H1 (cell line): ENCODE results near the gene AK8. TPM values are rescaled to one million over a fixed set of nuclear protein-coding genes. Genes with fewer than 3 reads are reported as not detected.

Experiments used
- CTCF ChIA-PET: fragments of 300-600 bp; sonication (Branson Sonifier 250); formaldehyde crosslinking; loops from one replicate; lab custom pipeline; 2021; ENCODE audit not compliant: partially characterized antibody; lab: Charles Lee
- POLR2A ChIA-PET: fragments of 300-600 bp; sonication (Branson Sonifier 250); formaldehyde crosslinking; loops from one replicate; lab custom pipeline; 2021; ENCODE audit warnings: inconsistent platforms; ENCODE audit not compliant: partially characterized antibody; lab: Charles Lee
- DNase-seq, 2 experiments: peaks; one replicate each; pipeline versions ENCODE4 v3.0.0 to v3.0.0-alpha.2; 2010 to 2022; ENCODE audit warnings: low spot score in 2 of 2, low read depth in 1 of 2, mixed read lengths in 1 of 2
- FAIRE-seq: peaks from 2 replicates; lab custom pipeline; 2011; peaks lifted over from hg19 to GRCh38; lab: Jason Lieb, UNC
- H2AFZ ChIP-seq: 2 replicates; pipeline ENCODE4 v1.8.1; 2012; ENCODE audit warnings: low read length, inconsistent platforms
- H2AK5ac ChIP-seq: 2 replicates; pipeline ENCODE4 v1.6.1; 2013; ENCODE audit warnings: low read depth, low read length
- H2BK120ac ChIP-seq: replicated peaks from 2 replicates; pipeline ENCODE3; 2013; ENCODE audit warnings: low read depth, low read length, inconsistent platforms
- H2BK12ac ChIP-seq: 2 replicates; pipeline ENCODE4 v1.6.1; 2013; ENCODE audit warnings: low read depth, low read length
- H2BK15ac ChIP-seq: 2 replicates; pipeline ENCODE4 v1.6.1; 2013; ENCODE audit warnings: low read length
- H2BK20ac ChIP-seq: 2 replicates; pipeline ENCODE4 v1.6.1; 2013; ENCODE audit warnings: low read length
- H2BK5ac ChIP-seq: 2 replicates; pipeline ENCODE4 v1.6.1; 2013; ENCODE audit warnings: low read depth, low read length
- H3K14ac ChIP-seq: 2 replicates; pipeline ENCODE4 v1.6.1; 2013; ENCODE audit warnings: inconsistent platforms; ENCODE audit not compliant: insufficient read length
- H3K18ac ChIP-seq: 2 replicates; pipeline ENCODE4 v1.6.1; 2013; ENCODE audit warnings: low read length; ENCODE audit errors: extremely low read depth
- H3K23ac ChIP-seq: 2 replicates; pipeline ENCODE4 v1.6.1; 2013; ENCODE audit warnings: inconsistent platforms; ENCODE audit not compliant: insufficient read length
- H3K23me2 ChIP-seq: 2 replicates; pipeline ENCODE4 v1.6.1; 2013; ENCODE audit warnings: low read depth, low read length
- H3K27ac ChIP-seq: 2 replicates; pipeline ENCODE4 v1.6.1; 2011; ENCODE audit warnings: low read depth, low read length, inconsistent platforms
- H3K27me3 ChIP-seq, 4 experiments: replicated peaks in 1 of 4; 1 replicate in 1 of 4; 2 replicates in 3 of 4; pipeline versions ENCODE4 v1.6.1 to v1.8.1; 2011 to 2013; ENCODE audit warnings: low read length in 3 of 4, mild to moderate bottlenecking in 3 of 4, inconsistent platforms in 2 of 4, mixed read lengths in 2 of 4, moderate library complexity in 1 of 4; ENCODE audit not compliant: control insufficient read depth in 3 of 4, insufficient read depth in 3 of 4; ENCODE audit errors: extremely low read depth in 1 of 4
- H3K36me3 ChIP-seq, 4 experiments: 2 replicates each; pipeline versions ENCODE4 v1.6.1 to v1.8.1; 2011 to 2013; ENCODE audit warnings: mild to moderate bottlenecking in 4 of 4, low read length in 3 of 4, moderate library complexity in 2 of 4, control low read depth in 1 of 4, inconsistent platforms in 1 of 4; ENCODE audit not compliant: insufficient read depth in 4 of 4, control insufficient read depth in 2 of 4
- H3K4ac ChIP-seq: replicated peaks from 2 replicates; pipeline ENCODE3; 2013; ENCODE audit warnings: low read length, low read depth, mixed read lengths, inconsistent platforms; ENCODE audit not compliant: insufficient read length
- H3K4me1 ChIP-seq, 4 experiments: replicated peaks in 1 of 4; 1 replicate in 1 of 4; 2 replicates in 3 of 4; pipeline versions ENCODE4 v1.6.1 to v1.8.1; 2011 to 2013; ENCODE audit warnings: low read length in 3 of 4, inconsistent platforms in 2 of 4, mixed read lengths in 1 of 4; ENCODE audit not compliant: insufficient read depth in 4 of 4, control insufficient read depth in 3 of 4
- H3K4me2 ChIP-seq, 2 experiments: 2 replicates each; pipeline versions ENCODE4 v1.6.1 to v1.8.1; 2011 to 2013; ENCODE audit warnings: low read depth in 2 of 2, low read length in 2 of 2, control low read depth in 1 of 2, inconsistent platforms in 1 of 2, mild to moderate bottlenecking in 1 of 2; ENCODE audit not compliant: insufficient read depth in 1 of 2
- H3K4me3 ChIP-seq, 4 experiments: fragments of 200-600, 300-600 bp in 1 of 4; sonication (generic), shearing (Covaris generic), sonication (Bioruptor Twin) in 1 of 4; 2 replicates each; pipeline versions ENCODE4 v1.5.1 to v1.8.1; 2011 to 2016; ENCODE audit warnings: low read length in 4 of 4, low read depth in 3 of 4, control low read depth in 2 of 4, inconsistent platforms in 2 of 4, mild to moderate bottlenecking in 2 of 4, mixed read lengths in 1 of 4, moderate library complexity in 1 of 4; ENCODE audit not compliant: insufficient read depth in 2 of 4; ENCODE audit errors: extremely low read depth in 1 of 4
- H3K56ac ChIP-seq: replicated peaks from 2 replicates; pipeline ENCODE3; 2013; ENCODE audit warnings: low read depth, mild to moderate bottlenecking, mixed read lengths, low read length, inconsistent platforms; ENCODE audit not compliant: insufficient read length
- H3K79me1 ChIP-seq: 2 replicates; pipeline ENCODE4 v1.6.1; 2013; ENCODE audit warnings: low read depth, low read length, control low read depth
- H3K79me2 ChIP-seq, 2 experiments: 2 replicates each; pipeline versions ENCODE4 v1.6.1 to v1.8.1; 2012 to 2013; ENCODE audit warnings: low read length in 2 of 2, mild to moderate bottlenecking in 2 of 2, inconsistent platforms in 1 of 2; ENCODE audit not compliant: insufficient read depth in 2 of 2, control insufficient read depth in 1 of 2
- H3K9ac ChIP-seq, 4 experiments: replicated peaks in 1 of 4; 1 replicate in 1 of 4; 2 replicates in 3 of 4; pipeline versions ENCODE4 v1.6.1 to v1.8.1; 2011 to 2013; ENCODE audit warnings: low read depth in 3 of 4, low read length in 3 of 4, control low read depth in 2 of 4, mild to moderate bottlenecking in 2 of 4, moderate library complexity in 2 of 4, inconsistent platforms in 1 of 4; ENCODE audit errors: extremely low read depth in 1 of 4
- H3K9me3 ChIP-seq, 2 experiments: 2 replicates each; pipeline versions ENCODE4 v1.6.1 to v1.8.1; 2012 to 2013; ENCODE audit warnings: mild to moderate bottlenecking in 2 of 2, moderate library complexity in 2 of 2, control low read depth in 1 of 2, inconsistent platforms in 1 of 2, low read depth in 1 of 2, low read length in 1 of 2, mixed read lengths in 1 of 2; ENCODE audit not compliant: insufficient read depth in 2 of 2
- H4K20me1 ChIP-seq, 2 experiments: replicated peaks in 1 of 2; 2 replicates each; pipeline versions ENCODE3 to v1.8.1; 2011 to 2013; ENCODE audit warnings: inconsistent platforms in 2 of 2, low read length in 2 of 2, mild to moderate bottlenecking in 1 of 2; ENCODE audit not compliant: insufficient read depth in 2 of 2, control insufficient read depth in 1 of 2
- H4K5ac ChIP-seq: 2 replicates; pipeline ENCODE4 v1.6.1; 2013; ENCODE audit warnings: low read length, low read depth, mixed read lengths, inconsistent platforms; ENCODE audit not compliant: insufficient read length
- H4K8ac ChIP-seq: 2 replicates; pipeline ENCODE4 v1.8.0; 2013; ENCODE audit warnings: mild to moderate bottlenecking, moderate library complexity, low read length, inconsistent platforms; ENCODE audit not compliant: insufficient read depth; ENCODE audit errors: extremely low read depth
- H4K91ac ChIP-seq: replicated peaks from 2 replicates; pipeline ENCODE3; 2013; ENCODE audit warnings: low read length, mixed read lengths, inconsistent platforms; ENCODE audit not compliant: insufficient read length
- EGR1 ChIP-seq: IDR thresholded peaks from 2 replicates; pipeline ENCODE4 v1.6.1; 2011; ENCODE audit warnings: low read depth, low read length, borderline replicate concordance
- EZH2 ChIP-seq: fragments of 200-600 bp; sonication (generic); IDR thresholded peaks from 2 replicates; pipeline ENCODE4 v1.7.1; 2012; ENCODE audit warnings: low read depth, mild to moderate bottlenecking, moderate library complexity, low read length, inconsistent platforms; ENCODE audit not compliant: severe bottlenecking
- TAF1 ChIP-seq: IDR thresholded peaks from 2 replicates; pipeline ENCODE4 v1.6.1; 2011; ENCODE audit warnings: mild to moderate bottlenecking, low read depth, low read length
- YY1 ChIP-seq: IDR thresholded peaks from 2 replicates; pipeline ENCODE4 v1.6.1; 2011; ENCODE audit warnings: low read depth, mild to moderate bottlenecking, low read length
- WGBS, 2 experiments: shearing (Covaris generic) in 1 of 2; methylation state at CpG; one replicate each; pipeline versions ENCODE4 v1.1.6 to v1.1.7; 2013 to 2015; ENCODE audit warnings: low lambda C conversion rate in 2 of 2, mixed read lengths in 2 of 2, inconsistent platforms in 1 of 2, low coverage in 1 of 2, missing lambda C conversion rate in 1 of 2; ENCODE audit not compliant: insufficient replicate concordance in 2 of 2, insufficient coverage in 1 of 2, insufficient read length in 1 of 2; ENCODE audit errors: extremely low coverage in 1 of 2, missing lambda C conversion rate in 1 of 2; 5-methylcytosine and 5-hydroxymethylcytosine counted together
- polyA plus RNA-seq, 7 experiments: library from polyadenylated mRNA; depleted of rRNA in 3 of 7; stranded (reverse) in 5 of 7; unstranded in 2 of 7; fragments of >200 nt in 5 of 7; fragments of 200-250 nt in 2 of 7; gene quantifications; 1 replicate in 5 of 7; 2 replicates in 1 of 7; 4 replicates in 1 of 7; pipeline versions ENCODE4 v1.2.1 to v1.2.3, GENCODE V29; 2011 to 2013; ENCODE audit warnings: missing spikeins in 2 of 7, mixed read lengths in 2 of 7
- total RNA-seq: library from RNA; stranded (reverse); fragmentation: NEBNext Ultra II Directional; extraction: Animal tissue kit (Norgen Biotek cat#: 25700); gene quantifications from 2 replicates; pipeline ENCODE4 v1.2.1, GENCODE V29; 2021
- TF ChIP-seq, protein P1 (sequence below): IDR thresholded peaks from 2 replicates; pipeline ENCODE4 v1.6.1; 2012; ENCODE audit warnings: inconsistent platforms

The AK8 gene
- total and polyA plus RNA-seq, 2 of the 8 experiments (the other 6 are each of a cell fraction or from before 2014, with no cell fraction given): 0.35 to 0.48 TPM

DNA sequence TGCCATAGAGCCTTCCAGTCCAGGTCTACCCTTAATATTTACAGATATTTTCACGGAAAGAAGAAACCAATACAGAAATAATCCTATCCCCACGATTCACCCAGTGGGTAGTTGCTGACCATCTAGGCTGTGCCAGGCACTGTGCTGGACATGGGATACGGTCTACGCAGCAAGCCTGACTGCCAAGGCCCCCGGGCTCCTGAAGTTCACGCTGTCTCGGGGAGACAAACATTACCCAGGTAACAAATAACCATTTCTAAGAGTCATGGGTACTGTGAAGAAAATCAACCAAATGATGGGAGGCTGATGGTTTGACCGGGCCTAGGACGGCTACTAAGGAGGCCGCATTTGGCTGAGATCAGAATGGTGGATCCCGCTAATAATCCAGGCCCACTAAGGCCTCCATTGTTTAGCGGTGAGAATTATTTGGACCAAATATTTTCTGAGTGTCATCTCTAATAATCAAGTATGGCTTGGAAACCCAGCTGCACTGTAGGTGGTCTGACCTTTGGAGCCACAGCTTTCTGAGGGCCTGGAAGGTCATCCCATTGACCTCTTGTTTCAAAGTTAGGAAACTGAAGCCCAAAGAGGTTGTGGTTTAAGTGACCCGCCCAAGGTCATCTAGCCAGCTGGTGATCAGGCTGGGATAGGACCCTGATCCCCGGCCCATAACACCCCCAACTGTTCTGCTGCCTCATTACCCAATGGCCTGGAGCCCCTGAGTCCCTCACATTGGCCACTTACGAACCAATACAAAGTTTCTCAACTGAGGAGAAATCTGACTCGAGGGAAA is 82.4 kb downstream of the AK8 start:
- TF ChIP-seq TAF1 (no peak), EZH2 (no peak), EGR1 (no peak), YY1 (no peak)
- TF ChIP-seq, protein P1, sequence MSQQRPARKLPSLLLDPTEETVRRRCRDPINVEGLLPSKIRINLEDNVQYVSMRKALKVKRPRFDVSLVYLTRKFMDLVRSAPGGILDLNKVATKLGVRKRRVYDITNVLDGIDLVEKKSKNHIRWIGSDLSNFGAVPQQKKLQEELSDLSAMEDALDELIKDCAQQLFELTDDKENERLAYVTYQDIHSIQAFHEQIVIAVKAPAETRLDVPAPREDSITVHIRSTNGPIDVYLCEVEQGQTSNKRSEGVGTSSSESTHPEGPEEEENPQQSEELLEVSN: no peak
- Histone ChIP-seq H3K18ac (no peak overlapping the region), H3K9me3 (no peaks in the 10 kb centered on the region; a peak in 1 of 4 replicates), H4K20me1 (peaks cover 0 to 4% of the 10 kb centered on the region in 2 experiments), H2BK20ac (no peak overlapping the region), H4K5ac (no peak overlapping the region), H3K14ac (no peak overlapping the region), H3K27ac (no peak overlapping the region), H2BK5ac (no peak overlapping the region), H4K91ac (no peak overlapping the region), H2BK12ac (no peak overlapping the region), H3K23me2 (peaks cover 3% of the 10 kb centered on the region; the same call in 1 of the 2 replicates), H3K4me1 (no peaks in the 10 kb centered on the region; a peak in 1 of 7 replicates), H4K8ac (no peak overlapping the region), H2BK120ac (no peak overlapping the region), H3K36me3 (no peaks in the 10 kb centered on the region), H2AFZ (no peak overlapping the region), H3K27me3 (peaks cover 0 to 69% (median 53%) of the 10 kb centered on the region in 4 experiments; a peak in 6 of 7 replicates), H3K4me2 (no peak overlapping the region), H2BK15ac (no peak overlapping the region), H3K79me1 (no peaks in the 10 kb centered on the region), H3K4me3 (no peak overlapping the region), H3K23ac (no peak overlapping the region), H3K56ac (no peak overlapping the region), H3K9ac (no peak overlapping the region), H2AK5ac (no peak overlapping the region), H3K4ac (no peak overlapping the region), H3K79me2 (no peaks in the 10 kb centered on the region)
- no peak for DNase-seq
- POLR2A ChIA-PET: no interaction called here
- 91% methylated on average over 16 of the region's 16 CpGs; no CpG with 5 or more reads in 1 of the 2 experiments for WGBS, 2 experiments
- CTCF ChIA-PET: interaction anchor here (0.5 to 1.4 kb wide), 5 partner anchors 10 to 54 kb away, joined by 3 read pairs; no protein-coding TSS in a partner anchor
- no peak for FAIRE-seq
